NCI-H2171 (cell line): Measurements from ENCODE around the gene FAM170B.

Experiments used
- DNase-seq: peaks from one replicate; lab custom pipeline; 2025; lab: John Stamatoyannopoulos, UW

FAM170B gene

DNA sequence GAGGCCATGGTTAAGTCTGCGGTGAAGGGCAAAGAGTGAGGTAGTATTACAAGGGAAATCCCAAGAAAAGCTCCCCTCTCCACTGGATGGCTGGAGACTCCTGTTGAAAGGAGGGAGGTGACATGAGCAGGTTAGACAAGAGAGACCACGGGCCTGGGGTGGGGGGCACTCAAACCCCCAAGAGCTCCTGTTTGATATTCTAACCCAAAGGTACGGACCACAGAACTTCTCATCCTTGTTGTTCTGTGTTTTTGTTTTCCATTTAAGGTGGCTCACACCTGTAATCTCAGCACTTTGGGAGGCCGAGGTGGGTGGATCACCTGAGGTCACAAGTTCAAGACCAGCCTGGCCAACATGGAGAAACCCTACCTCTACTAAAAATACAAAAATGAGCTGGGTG, 30.1 kb downstream of the FAM170B start:
- no peak for DNase-seq

DNA sequence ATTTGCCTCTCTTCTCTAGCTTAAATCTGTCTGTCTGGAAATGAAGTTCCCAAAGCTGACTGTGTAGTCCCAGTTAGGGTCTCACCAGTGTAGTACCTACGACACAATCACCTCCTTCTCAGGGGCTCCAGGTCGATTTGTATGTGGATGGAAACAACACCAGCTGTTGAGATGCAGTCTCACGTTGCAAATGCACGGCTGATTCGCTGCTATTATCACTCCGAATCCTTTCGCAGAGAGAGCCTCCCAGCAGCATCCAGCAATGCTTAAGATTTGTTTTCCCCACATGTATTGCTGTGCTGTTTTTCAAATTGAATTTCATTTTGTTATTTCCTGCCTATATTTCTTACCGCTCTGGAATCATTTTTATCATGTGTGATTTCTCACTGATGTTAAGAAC, 34.8 kb downstream of the FAM170B start:
- no peak for DNase-seq

DNA sequence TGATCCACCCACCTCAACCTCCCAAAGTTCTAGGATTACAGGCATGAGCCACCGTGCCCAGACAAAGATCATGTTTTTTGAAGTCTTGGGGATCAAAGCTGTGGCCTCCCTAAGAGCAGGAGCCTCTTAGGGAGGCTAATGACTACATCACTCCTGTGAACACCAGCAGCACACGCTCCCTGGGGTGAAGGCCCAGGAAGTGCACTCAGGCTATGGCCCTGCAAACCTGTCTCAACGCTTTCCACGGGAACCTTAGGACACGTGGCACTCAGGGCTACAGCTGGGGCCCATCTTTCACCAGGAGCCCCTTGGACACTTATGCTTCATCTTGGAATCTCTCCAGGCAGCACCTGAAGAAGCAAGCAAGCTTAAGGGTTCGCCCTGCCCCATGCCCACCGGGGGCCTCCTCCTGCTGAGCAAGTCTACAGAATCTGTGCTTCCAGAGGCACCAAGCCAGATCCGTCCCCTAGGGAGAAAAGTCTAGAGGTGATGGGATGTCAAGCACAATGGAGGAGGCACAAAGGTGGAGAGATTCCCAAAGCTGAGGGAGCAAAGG, 36.9 kb downstream of the FAM170B start:
- no peak for DNase-seq

GRCh38 chr10:49094646-49095045, 39.2 kb downstream of the FAM170B start:
- DNase-seq, result no peak

- no peak for DNase-seq
Measured at GRCh38 chr10:49093922-49094321, 39.9 kb downstream of the FAM170B start.

- DNase-seq, result no peak
Measured at GRCh38 chr10:49092477-49092876, 41.3 kb downstream of the FAM170B start.

DNA sequence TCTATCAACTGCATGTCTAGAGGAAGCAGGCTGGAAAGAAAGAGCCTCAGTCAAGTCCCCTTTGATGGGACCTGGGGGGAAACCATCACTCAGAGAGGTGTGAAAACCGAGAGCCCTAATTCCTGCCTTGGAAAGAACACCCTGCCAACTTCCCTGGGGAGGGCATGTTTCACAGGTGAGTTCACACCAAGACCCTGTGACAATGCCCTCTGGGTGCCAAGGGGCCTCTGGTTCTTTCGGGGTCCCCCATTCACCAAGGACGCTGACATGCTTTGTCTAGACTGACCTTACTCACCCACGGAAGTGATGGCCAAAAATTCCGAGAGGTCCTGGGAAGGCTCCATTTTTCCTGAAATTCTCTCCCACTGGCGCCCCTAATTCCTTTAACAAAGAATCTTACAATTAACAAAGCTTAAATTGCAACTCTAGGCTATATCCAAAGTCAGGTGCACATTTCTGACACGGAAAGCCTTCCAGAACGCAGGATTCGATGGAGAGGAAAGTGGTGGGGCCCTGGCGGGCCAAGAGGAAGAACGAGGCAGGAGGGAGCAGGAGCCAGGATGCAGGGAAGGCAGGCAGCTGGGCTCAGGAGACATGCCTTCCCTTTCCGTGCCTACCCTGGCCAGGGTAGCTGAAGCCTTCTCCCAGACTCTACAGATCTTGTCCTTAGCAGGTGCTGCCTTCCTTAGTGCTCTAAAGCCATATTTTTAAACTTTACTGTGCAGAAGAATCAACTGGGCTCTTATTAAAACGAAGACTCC, 42.2 kb downstream of the FAM170B start:
- DNase-seq, result no peak

DNA sequence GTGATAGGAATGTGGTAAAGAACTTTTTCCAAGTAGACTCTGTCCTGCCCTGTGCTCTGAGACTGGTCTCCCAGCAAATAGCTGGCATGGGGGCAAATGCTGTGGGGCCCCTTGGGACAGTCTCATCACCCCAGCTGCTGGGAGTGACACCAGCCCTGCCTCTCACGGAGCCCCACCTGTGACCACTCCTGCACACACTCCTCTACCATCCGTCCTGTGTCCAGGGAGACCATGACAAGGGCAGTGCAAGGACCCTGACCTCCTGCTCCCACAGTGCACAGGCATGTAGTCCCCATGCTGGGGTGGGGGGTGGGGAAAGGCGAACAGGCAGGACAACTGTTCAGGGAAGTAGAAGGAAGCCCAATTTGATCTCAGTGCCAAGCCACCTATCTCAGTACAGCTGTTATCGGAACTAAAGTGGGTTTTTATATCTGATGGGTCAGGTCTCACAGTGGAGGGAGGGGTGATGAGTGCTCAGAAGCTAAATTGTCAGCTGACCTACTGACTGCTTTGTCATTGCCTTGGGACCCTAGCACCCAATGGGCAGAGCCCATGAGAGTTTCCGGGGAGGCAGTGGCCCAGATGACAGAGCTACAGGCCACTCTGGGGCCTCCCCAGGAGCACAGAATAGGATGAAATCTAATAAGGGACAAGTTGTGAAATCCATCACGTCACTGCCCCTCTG, 43.0 kb downstream of the FAM170B start:
- DNase-seq, result no peak

GRCh38 chr10:49090189-49090575, 43.6 kb downstream of the FAM170B start:
- no peak for DNase-seq

DNA sequence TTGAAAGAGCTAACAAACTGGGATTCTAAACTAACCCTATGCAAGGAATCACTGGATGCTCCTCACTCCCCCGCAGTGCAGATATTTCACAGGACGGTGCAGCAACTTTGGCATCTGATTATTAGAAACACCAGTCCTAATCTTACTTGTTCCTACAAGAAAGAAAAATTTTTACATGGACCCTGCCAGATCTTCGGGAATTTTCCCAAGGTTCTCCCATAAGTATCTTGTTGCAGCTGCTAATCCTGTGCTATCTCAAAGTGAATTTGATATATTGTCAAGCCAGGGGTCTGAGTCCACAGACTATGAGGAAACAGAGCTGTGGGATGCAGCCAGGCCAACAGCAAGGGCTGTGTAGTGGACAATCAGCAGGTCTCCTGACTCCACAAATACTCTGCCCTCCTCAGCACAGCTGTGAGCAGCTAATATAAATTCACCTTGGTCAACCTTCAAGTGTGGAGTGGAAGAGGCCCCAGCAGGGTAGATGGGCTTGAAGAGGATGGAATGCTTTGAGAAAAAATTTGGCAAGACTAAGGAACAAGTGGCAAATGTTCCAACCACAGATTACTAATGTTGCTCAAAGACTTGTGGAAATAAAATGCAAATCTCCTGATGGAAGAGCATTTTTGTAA, 44.1 kb downstream of the FAM170B start:
- no peak for DNase-seq

- DNase-seq, result no peak
Measured at GRCh38 chr10:49089152-49089551, 44.7 kb downstream of the FAM170B start.

DNA sequence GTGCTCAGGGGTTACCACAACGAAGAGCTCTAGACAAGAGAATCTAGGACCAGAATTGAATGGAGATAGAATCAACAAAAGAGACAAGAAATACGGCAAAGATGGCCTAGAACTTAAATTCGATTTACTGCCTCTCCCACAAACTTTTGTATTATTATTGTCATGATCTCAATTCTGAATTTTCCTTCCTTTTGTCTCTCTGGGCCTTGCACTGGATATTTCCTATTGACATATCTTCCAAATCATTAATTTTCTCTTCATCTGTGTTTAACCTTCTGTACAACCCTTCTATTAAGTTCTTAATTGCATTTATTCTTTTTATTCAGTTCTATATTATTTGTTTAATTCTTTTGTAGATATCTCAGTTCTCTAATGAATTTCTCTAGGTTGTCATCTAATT, 46.9 kb downstream of the FAM170B start:
- no peak for DNase-seq

DNA sequence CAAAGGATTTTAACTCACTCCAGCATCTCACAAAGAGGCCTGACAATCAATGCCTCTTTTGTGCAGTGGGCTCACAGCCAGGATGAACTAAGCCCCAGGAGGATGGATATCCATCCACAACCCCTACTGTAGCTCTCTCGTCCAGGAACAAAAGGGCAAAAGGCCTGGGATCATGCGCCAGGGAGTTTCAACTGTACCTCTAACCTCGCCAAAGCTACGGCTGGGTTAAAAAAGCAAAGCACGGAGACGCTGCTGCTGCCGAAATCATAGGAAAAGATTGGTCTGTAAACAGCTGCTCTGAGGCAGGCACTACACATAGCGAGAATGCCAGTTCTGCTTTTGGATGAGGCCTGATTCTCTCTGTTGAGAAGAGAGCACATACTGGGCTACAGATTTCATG, 50.6 kb downstream of the FAM170B start:
- DNase-seq, result no peak

- DNase-seq, result no peak
Measured at GRCh38 chr10:49082766-49083165, 51.1 kb downstream of the FAM170B start.

GRCh38 chr10:49081547-49082275, 52.1 kb downstream of the FAM170B start:
- DNase-seq, result no peak
